Stimulated activated naive CD8-positive, alpha-beta T cell treated with anti-CD3 and anti-CD28 coated beads, Interleukin-15, amount 100 ng/mL, for 72 hours (primary cell): Measurements from ENCODE around the gene EYA3.

Experiments used
- ATAC-seq: fragments of 150-1000 bp; cut with Tn5 transposase; 2 replicates; pipeline ENCODE4 v1.10.0; 2021; ENCODE audit warnings: mild to moderate bottlenecking, moderate library complexity
- DNase-seq, 2 donors: peaks; one replicate each; pipeline ENCODE4 v3.0.0; 2021 to 2022
- H3K27ac Mint-ChIP-seq, 2 donors: one replicate each; pipeline ENCODE4 v1.8.0; 2022; ENCODE audit warnings: mild to moderate bottlenecking in 2 of 2, mixed read lengths in 2 of 2, moderate library complexity in 2 of 2
- H3K27me3 Mint-ChIP-seq: one replicate; pipeline ENCODE4 v1.8.0; 2022; ENCODE audit warnings: mixed read lengths
- H3K4me1 Mint-ChIP-seq: one replicate; pipeline ENCODE4 v1.8.0; 2022; ENCODE audit warnings: mild to moderate bottlenecking, mixed read lengths
- H3K4me3 Mint-ChIP-seq, 2 donors: one replicate each; pipeline ENCODE4 v1.8.0; 2022; ENCODE audit warnings: mild to moderate bottlenecking in 2 of 2, mixed read lengths in 2 of 2, moderate library complexity in 1 of 2
- H3K9me3 Mint-ChIP-seq, 2 donors: one replicate each; pipeline ENCODE4 v1.8.0; 2022; ENCODE audit warnings: mixed read lengths in 2 of 2

Gene EYA3, protein sequence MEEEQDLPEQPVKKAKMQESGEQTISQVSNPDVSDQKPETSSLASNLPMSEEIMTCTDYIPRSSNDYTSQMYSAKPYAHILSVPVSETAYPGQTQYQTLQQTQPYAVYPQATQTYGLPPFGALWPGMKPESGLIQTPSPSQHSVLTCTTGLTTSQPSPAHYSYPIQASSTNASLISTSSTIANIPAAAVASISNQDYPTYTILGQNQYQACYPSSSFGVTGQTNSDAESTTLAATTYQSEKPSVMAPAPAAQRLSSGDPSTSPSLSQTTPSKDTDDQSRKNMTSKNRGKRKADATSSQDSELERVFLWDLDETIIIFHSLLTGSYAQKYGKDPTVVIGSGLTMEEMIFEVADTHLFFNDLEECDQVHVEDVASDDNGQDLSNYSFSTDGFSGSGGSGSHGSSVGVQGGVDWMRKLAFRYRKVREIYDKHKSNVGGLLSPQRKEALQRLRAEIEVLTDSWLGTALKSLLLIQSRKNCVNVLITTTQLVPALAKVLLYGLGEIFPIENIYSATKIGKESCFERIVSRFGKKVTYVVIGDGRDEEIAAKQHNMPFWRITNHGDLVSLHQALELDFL

DNA sequence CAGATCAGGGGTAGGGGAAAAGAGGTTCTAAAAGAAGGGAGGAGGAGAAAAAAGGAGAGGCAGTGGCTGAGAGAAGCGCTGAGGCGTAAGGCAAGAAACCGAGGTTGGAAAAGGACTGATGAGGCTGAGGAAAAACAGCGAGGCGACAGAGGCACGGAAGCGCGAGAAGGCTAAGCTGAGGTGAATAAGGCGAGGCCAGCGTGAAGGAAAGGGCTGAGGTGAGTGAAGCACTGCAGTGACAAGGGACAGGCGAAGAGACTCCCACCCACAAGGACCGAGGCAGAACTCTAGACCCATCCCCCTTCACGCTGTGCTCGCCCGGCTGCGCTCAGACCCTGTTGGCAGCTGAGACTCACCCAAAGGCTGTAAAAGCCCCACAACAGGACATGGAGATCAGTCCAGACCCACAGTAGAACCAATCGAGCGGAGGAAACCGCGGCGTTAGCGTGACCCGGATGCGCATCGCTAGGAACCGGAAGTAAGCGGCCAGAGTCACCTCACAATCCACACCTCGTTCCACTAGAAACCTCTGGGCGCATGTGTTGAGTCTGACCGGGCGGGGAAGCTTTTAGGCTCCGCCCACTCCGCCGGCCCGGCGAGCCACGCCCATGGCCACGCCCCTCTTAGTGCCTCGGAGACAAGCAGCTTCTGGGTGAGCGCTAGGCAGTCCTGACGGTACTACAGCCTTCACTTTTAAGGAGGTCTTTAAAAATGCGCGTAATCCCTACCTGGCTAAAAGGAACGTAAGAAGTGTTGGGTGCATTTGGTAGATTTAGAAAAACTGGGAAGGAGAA is at the start of gene EYA3:
Gene EYA3 (minus strand): TSS at position 443 of the 794 bp plus-strand sequence. CDS start 30,584 bp downstream, outside the sequence.
- no peaks in the 10 kb centered on the region for H3K9me3 Mint-ChIP-seq

DNA sequence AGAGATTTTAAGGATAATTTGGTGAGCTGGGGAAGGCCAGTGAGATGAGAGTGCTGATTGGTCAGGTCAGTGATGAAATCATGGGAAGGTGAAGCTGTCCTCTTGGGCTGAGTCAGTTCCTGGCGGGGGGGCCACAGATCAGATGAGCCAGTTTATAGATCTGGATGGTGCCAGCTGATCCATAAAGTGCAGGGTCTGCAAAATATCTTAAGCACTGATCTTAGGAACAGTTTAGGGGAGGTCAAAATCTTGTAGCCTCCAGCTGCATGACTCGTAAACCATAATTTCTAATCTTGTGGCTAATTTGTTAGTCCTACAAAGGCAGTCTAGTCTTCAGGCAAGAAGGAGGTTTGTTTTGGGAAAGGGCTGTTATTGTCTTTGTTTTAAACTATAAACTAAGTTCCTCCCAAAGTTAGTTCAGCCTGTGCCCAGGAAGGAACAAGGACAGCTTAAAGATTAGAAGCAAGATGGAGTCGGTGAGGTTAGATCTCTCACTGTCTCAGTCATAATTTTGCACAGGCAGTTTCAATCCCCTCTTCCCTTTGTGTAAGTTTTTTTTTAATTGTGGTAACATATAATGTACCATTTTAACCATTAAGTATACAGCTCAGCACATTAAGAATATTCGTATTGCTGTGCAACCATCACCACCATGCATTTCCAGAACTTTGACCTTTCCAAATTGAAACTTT is 48.7 kb upstream of the EYA3 start:
- Mint-ChIP-seq H3K9me3 (peaks cover 0 to 7% of the 10 kb centered on the region in 2 donors), H3K27me3 (peaks cover 74% of the 10 kb centered on the region), H3K4me3 (no peak overlapping the region), H3K4me1 (peaks cover 16% of the 10 kb centered on the region), H3K27ac (no peak overlapping the region)
- ATAC-seq = no peak
- no peak for DNase-seq

More for the DNA sequence above, at the start of gene EYA3:
- peak; percentile 100 for DNase-seq
- Mint-ChIP-seq H3K27me3 (peaks cover 9% of the 10 kb centered on the region), H3K27ac (peak within 1 kb of the TSS; percentile 96 to 98), H3K4me3 (peak within 1 kb of the TSS; percentile 93 to 98), H3K4me1 (peaks cover 40% of the 10 kb centered on the region)
- peak; percentile 96 for ATAC-seq

DNA sequence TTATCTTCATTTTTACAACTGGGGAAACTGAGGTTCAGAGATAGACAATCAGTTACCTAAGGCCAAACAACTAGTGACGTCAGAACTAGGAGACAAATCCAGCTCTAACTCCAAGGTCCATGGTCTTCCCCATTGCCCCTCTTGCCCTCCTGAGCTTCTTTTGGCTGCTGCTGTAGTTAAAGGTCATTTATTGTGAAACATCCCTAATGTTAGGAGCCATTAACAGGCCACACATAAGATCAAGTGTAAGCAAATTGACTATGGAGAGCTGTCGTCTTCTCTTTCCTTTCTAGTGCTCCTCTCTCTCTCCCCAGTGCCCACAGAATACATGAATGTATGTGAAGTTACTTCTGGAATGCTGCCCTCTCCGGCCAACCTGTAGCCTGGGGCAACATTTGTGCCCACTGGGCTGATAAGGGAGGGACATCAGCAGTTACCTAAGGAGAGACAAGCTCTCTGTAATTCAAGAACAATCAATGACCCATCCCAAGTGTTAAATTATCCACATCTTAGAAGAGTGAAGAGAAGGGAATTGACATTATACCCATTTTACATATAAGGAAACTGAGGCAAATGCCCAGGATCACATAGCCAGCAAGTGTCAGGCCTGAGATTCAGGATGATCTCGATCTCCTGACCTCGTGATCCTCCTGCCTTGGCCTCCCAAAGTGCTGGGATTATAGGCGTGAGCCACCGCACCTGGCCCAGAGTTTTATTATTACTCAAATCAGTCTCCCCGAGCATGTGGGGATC is 47.9 kb upstream of the EYA3 start:
- Mint-ChIP-seq H3K9me3 (peaks cover 0 to 7% of the 10 kb centered on the region in 2 donors), H3K27ac (no peak overlapping the region), H3K4me3 (no peak overlapping the region), H3K4me1 (peaks cover 16% of the 10 kb centered on the region), H3K27me3 (peaks cover 66% of the 10 kb centered on the region)
- DNase-seq (no peak), ATAC-seq (no peak)

DNA sequence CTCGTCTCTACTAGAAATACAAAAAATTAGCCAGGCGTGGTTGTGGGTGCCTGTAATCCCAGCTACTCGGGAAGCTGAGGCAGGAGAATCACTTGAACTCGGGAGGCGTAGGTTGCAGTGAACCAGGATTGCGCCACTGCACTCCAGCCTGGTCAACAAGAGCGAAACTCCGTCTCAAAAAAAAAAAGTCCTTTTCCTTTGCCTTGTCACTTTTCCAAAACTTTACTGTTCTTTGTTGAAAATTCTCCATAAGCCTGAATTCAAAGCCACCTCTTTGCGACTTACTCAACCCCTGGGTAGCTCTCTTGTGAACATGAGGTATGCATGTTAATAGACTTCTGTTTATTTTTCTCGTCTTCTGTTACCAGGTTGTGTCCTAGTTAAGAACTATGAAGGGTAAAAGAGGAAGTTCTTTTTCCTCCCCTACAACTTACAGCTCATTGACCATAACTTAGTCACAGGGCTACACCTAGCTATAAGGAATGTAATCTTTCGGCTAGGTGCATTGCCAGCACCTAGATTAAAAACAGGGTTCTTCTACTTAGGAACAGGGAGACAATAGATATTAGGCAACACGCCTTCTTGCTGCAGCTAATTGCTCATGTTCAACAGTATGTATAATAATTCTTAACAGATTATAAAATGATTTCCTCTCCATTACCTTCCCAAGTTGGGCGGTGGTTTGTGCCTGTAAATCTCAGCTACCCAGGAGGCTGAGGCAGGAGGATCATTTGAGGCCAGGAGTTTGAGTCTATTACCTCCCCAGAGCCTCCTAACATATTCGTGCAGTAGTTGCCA is 47.2 kb upstream of the EYA3 start:
- no peak overlapping the region for H3K4me3 Mint-ChIP-seq
- H3K27ac Mint-ChIP-seq = no peak overlapping the region
- ATAC-seq (no peak), DNase-seq (no peak)
- peaks cover 0 to 7% of the 10 kb centered on the region in 2 donors for H3K9me3 Mint-ChIP-seq
- H3K4me1 Mint-ChIP-seq = peaks cover 16% of the 10 kb centered on the region
- H3K27me3 Mint-ChIP-seq = peaks cover 65% of the 10 kb centered on the region

DNA sequence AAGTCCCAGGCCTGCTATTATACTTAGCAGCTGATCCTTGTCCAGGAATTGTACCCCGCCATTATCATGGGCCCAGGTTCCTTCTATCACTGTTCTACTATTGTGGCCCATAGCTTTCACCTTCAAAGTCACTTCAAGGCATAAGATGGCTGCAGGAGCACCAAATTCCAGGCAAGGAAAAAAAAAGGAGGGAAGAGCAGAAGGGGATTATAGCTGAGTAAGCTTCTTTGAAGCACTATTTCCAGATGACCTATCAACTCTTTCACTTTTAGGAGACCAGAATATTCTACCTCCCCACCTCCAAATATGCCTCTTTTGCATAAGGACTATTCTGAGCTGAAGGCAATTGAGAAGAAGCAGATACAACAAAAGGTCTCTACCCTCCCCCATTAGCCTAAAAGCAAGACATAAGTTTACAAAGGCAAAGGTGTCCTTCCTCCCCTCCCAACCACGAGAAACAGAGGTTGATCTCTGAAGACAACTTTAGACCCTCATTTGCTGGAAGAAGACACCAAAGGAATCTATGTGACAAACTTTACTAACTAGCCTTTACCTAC is 46.3 kb upstream of the EYA3 start:
- Mint-ChIP-seq H3K27ac (no peak overlapping the region), H3K4me3 (no peak overlapping the region), H3K4me1 (peaks cover 16% of the 10 kb centered on the region), H3K27me3 (peaks cover 61% of the 10 kb centered on the region), H3K9me3 (peaks cover 0 to 7% of the 10 kb centered on the region in 2 donors)
- ATAC-seq = no peak
- DNase-seq = no peak

DNA sequence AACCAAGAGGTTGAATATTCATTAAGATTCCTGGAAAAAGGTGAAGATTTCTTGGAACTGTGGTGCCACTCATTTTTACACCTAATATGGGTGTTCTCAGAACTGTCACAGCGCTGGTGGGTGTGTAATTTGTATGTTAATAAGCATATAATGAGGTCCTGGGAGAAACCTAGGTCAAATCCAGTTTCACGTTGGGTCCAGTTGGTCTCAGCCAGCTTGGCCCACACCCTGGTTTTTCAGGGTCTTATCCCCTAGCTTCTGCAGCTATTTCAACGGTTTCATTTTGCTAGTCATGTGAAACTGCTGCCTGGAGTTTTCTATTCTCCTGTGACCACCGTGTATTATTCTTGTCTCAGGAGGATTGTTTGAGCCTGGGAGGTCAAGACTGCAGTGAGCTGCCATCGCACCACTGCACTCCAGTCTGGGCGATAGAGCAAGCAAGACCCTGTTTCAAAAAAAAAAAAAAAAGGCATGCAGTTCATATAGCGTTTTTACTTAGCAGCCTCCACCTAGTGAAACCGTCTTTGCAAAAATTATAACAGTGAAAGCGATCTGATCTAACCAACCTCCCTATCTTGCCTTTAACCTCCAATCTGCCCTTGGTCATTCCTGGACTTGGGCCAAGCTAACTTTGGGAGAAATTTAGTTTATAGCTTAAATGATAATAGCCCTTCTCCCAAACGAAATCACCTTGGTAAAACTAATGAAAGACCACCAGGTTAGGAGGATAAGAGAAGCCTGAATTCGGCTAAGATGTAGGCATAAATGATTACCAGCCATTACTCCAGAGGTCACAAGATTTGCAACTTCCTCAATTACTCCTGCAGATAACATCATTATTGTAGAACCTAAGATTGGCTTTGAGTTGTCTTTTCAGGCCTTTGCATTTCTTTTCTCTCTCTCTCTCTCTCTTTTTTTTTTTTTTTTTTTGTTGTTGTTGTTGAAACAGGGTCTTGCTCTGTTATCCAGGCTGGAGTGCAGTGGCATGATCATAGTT is 44.1 kb upstream of the EYA3 start:
- H3K27ac Mint-ChIP-seq = no peak overlapping the region
- peaks cover 64% of the 10 kb centered on the region for H3K27me3 Mint-ChIP-seq
- no peak for ATAC-seq
- H3K4me1 Mint-ChIP-seq = peaks cover 19% of the 10 kb centered on the region
- peaks cover 0 to 7% of the 10 kb centered on the region in 2 donors for H3K9me3 Mint-ChIP-seq
- DNase-seq = no peak
- H3K4me3 Mint-ChIP-seq = no peak overlapping the region

DNA sequence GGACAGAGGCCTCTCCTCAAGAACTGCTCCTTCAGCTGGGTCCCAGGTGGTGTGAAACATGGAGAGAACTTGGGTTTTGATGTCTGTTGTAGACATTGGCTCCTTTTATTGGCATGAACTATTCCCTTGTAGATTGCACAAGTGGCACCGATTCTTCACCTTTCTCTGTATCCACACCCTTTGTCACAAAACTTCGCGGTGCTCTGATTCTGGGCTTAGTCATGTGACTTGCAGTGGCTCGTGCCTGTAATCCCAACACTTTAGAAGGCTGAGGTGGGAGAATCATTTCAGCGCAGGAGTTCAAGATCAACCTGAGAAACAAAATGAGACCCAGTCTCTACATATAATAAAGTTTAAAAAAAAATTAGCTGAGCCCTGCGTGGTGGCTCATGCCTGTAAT is 42.5 kb upstream of the EYA3 start:
- Mint-ChIP-seq H3K27ac (no peak overlapping the region), H3K4me1 (peaks cover 8% of the 10 kb centered on the region), H3K9me3 (peaks cover 0 to 7% of the 10 kb centered on the region in 2 donors), H3K4me3 (no peak overlapping the region), H3K27me3 (peaks cover 63% of the 10 kb centered on the region)
- ATAC-seq (no peak), DNase-seq (no peak)

DNA sequence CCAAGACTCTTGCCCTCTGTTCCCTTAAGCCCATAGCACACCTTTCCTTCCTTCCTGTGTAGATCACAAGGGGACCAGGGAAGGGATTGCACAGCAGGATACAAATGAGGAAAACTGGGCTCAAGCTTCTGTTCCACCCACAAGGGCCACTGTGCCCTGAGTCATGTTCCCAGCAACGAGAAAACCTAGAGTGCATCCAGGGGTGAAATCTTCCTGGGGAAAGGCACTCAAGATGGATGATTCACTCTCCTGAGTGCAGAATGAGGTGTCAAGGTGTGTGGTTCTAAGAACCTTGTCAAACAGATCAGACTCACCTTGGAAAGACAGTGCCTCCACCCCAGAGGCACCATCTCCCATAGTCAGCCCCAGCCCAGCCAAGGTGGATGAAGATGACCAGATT is 40.7 kb upstream of the EYA3 start:
- Mint-ChIP-seq H3K27me3 (peaks cover 56% of the 10 kb centered on the region), H3K4me1 (peaks cover 8% of the 10 kb centered on the region), H3K4me3 (no peak overlapping the region), H3K27ac (no peak overlapping the region), H3K9me3 (peaks cover 0 to 7% of the 10 kb centered on the region in 2 donors)
- DNase-seq = no peak
- ATAC-seq = no peak

DNA sequence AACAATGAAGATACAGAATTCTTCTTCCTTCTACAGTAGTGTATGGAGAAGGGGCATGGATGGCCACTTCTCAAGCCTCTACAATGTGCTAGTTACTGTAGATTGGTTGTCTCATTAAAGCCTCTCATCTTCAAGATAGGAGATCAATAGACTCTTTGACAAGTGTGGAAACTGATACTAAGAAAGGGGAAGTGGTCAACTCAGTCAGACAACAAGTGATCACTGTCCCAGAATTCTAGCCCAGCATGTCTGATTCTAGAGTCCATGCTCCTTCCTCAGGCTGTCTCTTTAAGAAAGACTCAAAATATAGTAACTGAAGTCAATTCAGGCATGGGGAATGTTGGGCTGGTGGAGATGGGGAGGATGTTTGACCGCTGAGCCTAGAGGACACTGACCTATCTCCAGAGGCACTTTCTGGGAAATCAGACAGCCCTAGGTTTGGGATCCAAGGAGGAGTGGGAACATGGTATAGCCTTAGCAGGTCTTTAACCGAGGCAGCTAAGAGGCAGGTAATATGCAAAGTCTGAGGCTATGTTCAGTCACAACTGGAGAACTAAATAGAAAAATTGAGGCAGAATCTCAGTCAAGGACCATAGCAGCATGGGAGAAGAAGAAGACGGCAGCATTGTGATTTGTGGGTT is 39.3 kb upstream of the EYA3 start:
- DNase-seq (no peak), ATAC-seq (peak; percentile 72)
- Mint-ChIP-seq H3K27me3 (peaks cover 44% of the 10 kb centered on the region), H3K27ac (no peak overlapping the region), H3K4me3 (no peak overlapping the region), H3K4me1 (peaks cover 8% of the 10 kb centered on the region), H3K9me3 (no peaks in the 10 kb centered on the region)

DNA sequence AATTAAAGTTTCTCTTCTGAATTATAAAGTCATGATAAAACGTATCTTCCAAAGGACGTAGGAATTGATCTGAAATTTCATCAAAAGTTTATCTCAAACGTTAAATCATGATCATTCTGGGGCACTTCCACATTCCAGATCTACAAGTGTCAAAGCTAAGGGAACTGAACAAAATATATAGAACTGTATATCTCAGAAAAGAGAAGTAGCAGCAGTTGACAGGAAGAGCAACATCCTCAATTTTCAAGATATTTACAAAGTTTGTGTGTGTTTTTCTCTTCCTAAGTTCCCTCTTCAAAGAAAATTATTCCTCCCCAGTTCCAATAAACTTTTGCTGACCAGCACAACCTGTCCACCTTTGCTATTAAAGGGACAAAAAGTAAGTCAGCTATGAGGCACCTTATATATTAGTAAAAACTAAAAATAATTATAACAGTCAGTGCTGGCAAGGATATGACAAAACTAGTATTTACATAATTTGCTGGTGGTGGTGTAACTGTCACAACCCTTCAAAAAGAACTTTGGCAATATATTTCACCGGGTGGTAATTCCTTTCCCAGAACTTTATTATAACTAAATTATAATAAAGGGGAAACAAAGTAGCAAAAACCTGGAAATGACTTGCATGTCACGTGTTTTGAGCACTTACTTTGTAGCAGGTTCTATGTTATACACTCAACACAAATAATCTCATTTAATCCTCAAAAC is 38.5 kb upstream of the EYA3 start:
- no peak for ATAC-seq
- Mint-ChIP-seq H3K27ac (no peak overlapping the region), H3K9me3 (no peaks in the 10 kb centered on the region), H3K4me1 (peaks cover 8% of the 10 kb centered on the region), H3K4me3 (no peak overlapping the region), H3K27me3 (peaks cover 44% of the 10 kb centered on the region)
- no peak for DNase-seq

DNA sequence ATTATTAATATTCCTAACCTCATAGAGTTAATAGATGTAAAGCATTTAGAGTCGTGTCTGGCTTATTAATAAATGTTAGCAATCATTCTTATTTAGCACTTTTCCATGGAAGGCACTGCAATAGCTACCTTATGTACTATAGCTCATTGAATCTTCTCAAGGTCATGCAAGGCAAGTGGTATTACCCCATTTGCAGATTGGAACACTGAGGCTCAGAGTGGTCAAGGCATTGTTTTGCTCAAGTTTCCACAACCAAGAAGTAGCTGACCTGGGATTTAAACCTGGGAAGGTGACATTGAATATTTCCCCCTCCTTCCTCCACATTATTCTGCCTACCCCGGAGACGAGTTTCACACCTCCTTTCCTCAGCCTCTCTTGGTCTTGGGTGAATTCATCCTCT is 37.8 kb upstream of the EYA3 start:
- ATAC-seq (no peak), DNase-seq (no peak)
- Mint-ChIP-seq H3K4me3 (no peak overlapping the region), H3K9me3 (no peaks in the 10 kb centered on the region), H3K4me1 (peaks cover 8% of the 10 kb centered on the region), H3K27ac (no peak overlapping the region), H3K27me3 (peaks cover 46% of the 10 kb centered on the region)

DNA sequence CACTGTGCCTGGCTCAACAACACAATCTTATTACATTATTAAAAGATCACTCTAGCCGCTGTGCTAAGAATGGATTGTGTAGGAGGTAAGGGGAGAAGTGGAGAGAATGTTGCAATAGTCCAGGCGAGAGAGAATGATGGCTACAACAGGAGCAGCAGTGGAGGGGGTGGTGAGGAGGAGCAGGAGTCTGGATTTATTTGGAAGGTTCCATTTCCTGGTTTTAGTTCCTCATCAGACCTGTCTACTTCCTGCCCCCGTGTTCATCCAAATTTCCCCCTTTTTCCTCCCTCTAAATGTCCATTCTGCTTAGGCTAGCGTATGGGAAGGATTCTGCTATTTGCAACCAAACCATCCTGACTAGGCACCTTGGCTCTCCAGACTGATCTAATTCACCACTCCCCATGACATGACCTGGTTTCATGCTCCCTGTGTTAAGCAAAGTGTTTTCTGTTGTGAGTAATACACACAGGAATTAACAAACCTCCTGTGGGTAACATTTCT is 35.1 kb upstream of the EYA3 start:
- no peak for DNase-seq
- H3K4me3 Mint-ChIP-seq = no peak overlapping the region
- H3K9me3 Mint-ChIP-seq = no peaks in the 10 kb centered on the region
- H3K27ac Mint-ChIP-seq = no peak overlapping the region
- peaks cover 8% of the 10 kb centered on the region for H3K4me1 Mint-ChIP-seq
- ATAC-seq = no peak
- H3K27me3 Mint-ChIP-seq = peaks cover 55% of the 10 kb centered on the region
